Common myeloid progenitor, CD34-positive (primary cell): Measurements from ENCODE around the gene NELL1.

ENCODE experiments used
- CTCF ChIA-PET: fragments of 350-600 bp; sonication (Branson Sonifier 250); formaldehyde crosslinking; loops from one replicate; lab custom pipeline; 2021; ENCODE audit warnings: antibody characterized with exemption; lab: Charles Lee
- POLR2A ChIA-PET: fragments of 350-600 bp; sonication (Branson Sonifier 250); formaldehyde crosslinking; loops from one replicate; lab custom pipeline; 2021; ENCODE audit warnings: antibody characterized with exemption; lab: Charles Lee
- DNase-seq, 3 donors: peaks; one replicate each; pipeline versions ENCODE4 v3.0.0 to v3.0.0-alpha.2; 2013
- H3K27ac ChIP-seq, 2 experiments: 1 replicate in 1 of 2; 2 replicates in 1 of 2; pipeline ENCODE4 v1.7.0; 2013; ENCODE audit warnings: inconsistent platforms in 2 of 2, low read length in 2 of 2, mild to moderate bottlenecking in 2 of 2, low read depth in 1 of 2, moderate library complexity in 1 of 2; ENCODE audit not compliant: severe bottlenecking in 2 of 2, insufficient read depth in 1 of 2, poor library complexity in 1 of 2
- H3K27me3 ChIP-seq, 5 experiments: replicated peaks in 2 of 5; 1 replicate in 3 of 5; 2 replicates in 2 of 5; pipeline versions ENCODE4 v1.6.1 to v1.7.0; 2013; ENCODE audit warnings: low read length in 4 of 5, mild to moderate bottlenecking in 2 of 5, moderate library complexity in 2 of 5, inconsistent platforms in 1 of 5; ENCODE audit not compliant: insufficient read depth in 5 of 5, control insufficient read depth in 4 of 5
- H3K36me3 ChIP-seq, 4 experiments: 1 replicate in 2 of 4; 2 replicates in 2 of 4; pipeline versions ENCODE4 v1.6.1 to v1.7.0; 2013; ENCODE audit warnings: low read length in 3 of 4, control low read depth in 1 of 4, mild to moderate bottlenecking in 1 of 4; ENCODE audit not compliant: control insufficient read depth in 4 of 4, insufficient read depth in 4 of 4
- H3K4me1 ChIP-seq, 4 experiments: 1 replicate in 3 of 4; 2 replicates in 1 of 4; pipeline versions ENCODE4 v1.6.1 to v1.7.1; 2013; ENCODE audit warnings: low read length in 3 of 4, mild to moderate bottlenecking in 3 of 4, control low read depth in 1 of 4, inconsistent platforms in 1 of 4, moderate library complexity in 1 of 4; ENCODE audit not compliant: control insufficient read depth in 4 of 4, insufficient read depth in 4 of 4; ENCODE audit errors: control extremely low read depth in 1 of 4
- H3K4me3 ChIP-seq, 7 experiments: 1 replicate in 4 of 7; 2 replicates in 3 of 7; pipeline versions ENCODE4 v1.5.1 to v1.7.0; 2013; ENCODE audit warnings: mild to moderate bottlenecking in 7 of 7, low read length in 6 of 7, moderate library complexity in 6 of 7, inconsistent platforms in 2 of 7, low read depth in 2 of 7, control low read depth in 1 of 7; ENCODE audit not compliant: insufficient read depth in 4 of 7, control insufficient read depth in 1 of 7; ENCODE audit errors: extremely low read depth in 1 of 7
- H3K9me3 ChIP-seq, 5 experiments: 1 replicate in 4 of 5; 2 replicates in 1 of 5; pipeline versions ENCODE4 v1.6.1 to v1.7.1; 2013; ENCODE audit warnings: low read length in 4 of 5, mild to moderate bottlenecking in 2 of 5, inconsistent platforms in 1 of 5, low read depth in 1 of 5, moderate library complexity in 1 of 5; ENCODE audit not compliant: control insufficient read depth in 4 of 5, insufficient read depth in 2 of 5; ENCODE audit errors: control extremely low read depth in 1 of 5
- WGBS: methylation state at CpG from one replicate; pipeline ENCODE4 v1.1.5; 2013; ENCODE audit not compliant: insufficient coverage; 5-methylcytosine and 5-hydroxymethylcytosine counted together

NELL1 gene

DNA sequence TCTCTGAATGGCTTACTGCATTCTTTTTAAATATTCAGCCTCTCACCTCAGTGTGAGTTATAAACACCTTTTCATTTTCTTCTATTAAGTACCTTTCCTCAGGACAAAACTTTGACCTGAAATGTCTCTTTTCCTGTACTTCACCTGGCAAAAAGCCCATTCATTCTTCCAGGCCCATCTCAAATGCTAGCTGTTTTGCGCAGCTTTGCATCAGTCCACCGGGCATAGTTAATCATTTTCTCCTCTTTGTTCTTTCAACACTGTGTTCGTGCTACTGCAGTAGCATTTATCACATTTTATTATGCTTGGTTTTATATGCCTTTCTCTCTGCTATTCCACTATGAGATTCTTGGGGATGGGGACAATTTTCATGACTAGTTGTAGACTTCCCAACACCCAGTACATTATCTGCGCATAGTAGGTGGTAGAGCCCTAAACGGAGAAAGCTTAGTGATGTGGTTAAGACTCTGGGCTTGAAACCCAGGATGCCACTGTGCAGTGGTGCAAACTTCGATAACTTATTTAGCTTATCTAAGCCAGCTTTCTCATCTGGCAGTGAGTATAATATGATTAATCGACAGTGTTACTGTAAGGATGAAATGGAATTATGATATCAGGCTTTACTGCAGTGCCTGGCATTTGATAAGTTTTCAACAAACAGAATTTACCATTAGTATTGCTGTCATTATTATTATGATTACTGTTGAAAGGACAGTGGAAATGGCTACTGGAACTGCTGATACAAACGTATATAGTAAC, 695.7 kb downstream of the NELL1 start:
- H3K27ac ChIP-seq, result no peak overlapping the region
- no peak overlapping the region for H3K4me3 ChIP-seq
- no peaks in the 10 kb centered on the region for H3K27me3 ChIP-seq
- no peaks in the 10 kb centered on the region for H3K36me3 ChIP-seq
- no peak for DNase-seq
- POLR2A ChIA-PET, result no interaction called here
- no peaks in the 10 kb centered on the region for H3K9me3 ChIP-seq
- 94% methylated on average over 4 of the region's 8 CpGs for WGBS
- H3K4me1 ChIP-seq, result no peaks in the 10 kb centered on the region
- CTCF ChIA-PET, result no interaction called here

DNA sequence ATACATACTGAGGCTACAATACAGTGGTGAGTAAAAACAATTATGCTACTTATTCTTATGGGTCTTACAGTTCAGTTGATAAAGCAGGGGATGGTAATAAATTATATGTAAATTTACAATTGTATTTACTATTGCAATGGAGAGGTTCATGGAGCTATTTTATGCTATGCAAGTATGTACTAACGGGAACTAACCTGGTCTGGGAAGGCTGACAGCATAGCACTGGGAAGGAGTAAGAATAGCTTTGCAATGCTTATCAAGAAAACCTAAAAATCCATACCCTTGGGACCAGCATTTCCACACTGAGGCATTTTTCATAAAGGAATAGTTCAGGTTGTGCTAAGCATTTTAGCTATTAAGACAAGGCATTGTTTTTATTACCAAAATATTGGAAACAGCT, 700.6 kb downstream of the NELL1 start:
- POLR2A ChIA-PET, result no interaction called here
- no peaks in the 10 kb centered on the region for H3K27me3 ChIP-seq
- no peak overlapping the region for H3K27ac ChIP-seq
- whole genome bisulfite sequencing, result no CpG with 5 or more reads among the region's 1 CpG
- DNase-seq, result no peak
- CTCF ChIA-PET, result no interaction called here
- H3K4me3 ChIP-seq, result no peak overlapping the region
- no peaks in the 10 kb centered on the region for H3K4me1 ChIP-seq
- no peaks in the 10 kb centered on the region for H3K9me3 ChIP-seq
- H3K36me3 ChIP-seq, result no peaks in the 10 kb centered on the region

- no peak for DNase-seq
- Histone ChIP-seq H3K27me3 (no peaks in the 10 kb centered on the region), H3K4me3 (no peak overlapping the region), H3K36me3 (no peaks in the 10 kb centered on the region), H3K4me1 (no peaks in the 10 kb centered on the region), H3K9me3 (no peaks in the 10 kb centered on the region), H3K27ac (no peak overlapping the region)
- CTCF ChIA-PET, result no interaction called here
- 90% methylated on average over 2 of the region's 5 CpGs for WGBS
- POLR2A ChIA-PET, result no interaction called here
These were observed 701.7 kb downstream of the NELL1 start for GRCh38 chr11:21371044-21371443.

- H3K36me3 ChIP-seq, result no peaks in the 10 kb centered on the region
- H3K27me3 ChIP-seq, result no peaks in the 10 kb centered on the region
- POLR2A ChIA-PET, result no interaction called here
- H3K9me3 ChIP-seq, result peaks cover 0 to 2% (median 0%) of the 10 kb centered on the region in 5 experiments
- CTCF ChIA-PET, result no interaction called here
- H3K4me3 ChIP-seq, result no peak overlapping the region
- no peak overlapping the region for H3K27ac ChIP-seq
- H3K4me1 ChIP-seq, result no peaks in the 10 kb centered on the region
- DNase-seq, result no peak
- WGBS, result no CpG with 5 or more reads among the region's 1 CpG
These were observed 703.3 kb downstream of the NELL1 start for GRCh38 chr11:21372672-21373071.

DNA sequence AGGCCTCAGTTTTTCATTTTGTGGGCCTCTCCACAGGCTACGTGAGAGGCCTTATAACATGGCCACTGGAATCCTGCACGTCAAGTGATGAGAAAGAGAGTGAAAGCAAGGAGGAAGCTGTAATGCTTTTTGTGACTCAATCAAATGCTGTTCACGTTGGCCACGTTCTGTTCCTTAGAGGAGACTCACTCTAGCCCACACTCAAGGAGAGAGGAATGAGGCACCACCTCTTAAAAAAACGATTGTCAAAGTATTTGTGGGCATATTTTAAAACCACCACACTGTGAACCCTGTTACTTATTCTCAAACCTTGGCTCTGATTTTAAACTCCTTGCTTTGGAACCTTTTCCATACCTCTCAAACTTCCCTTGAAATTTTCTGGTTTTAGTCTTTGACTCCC, 705.0 kb downstream of the NELL1 start:
- Histone ChIP-seq H3K27ac (no peak overlapping the region), H3K4me3 (no peak overlapping the region), H3K36me3 (no peaks in the 10 kb centered on the region), H3K4me1 (no peaks in the 10 kb centered on the region), H3K27me3 (no peaks in the 10 kb centered on the region), H3K9me3 (peaks cover 0 to 2% (median 0%) of the 10 kb centered on the region in 5 experiments)
- DNase-seq, result no peak
- CTCF ChIA-PET, result no interaction called here
- POLR2A ChIA-PET, result no interaction called here
- 93% methylated on average over 5 of the region's 5 CpGs for WGBS

DNA sequence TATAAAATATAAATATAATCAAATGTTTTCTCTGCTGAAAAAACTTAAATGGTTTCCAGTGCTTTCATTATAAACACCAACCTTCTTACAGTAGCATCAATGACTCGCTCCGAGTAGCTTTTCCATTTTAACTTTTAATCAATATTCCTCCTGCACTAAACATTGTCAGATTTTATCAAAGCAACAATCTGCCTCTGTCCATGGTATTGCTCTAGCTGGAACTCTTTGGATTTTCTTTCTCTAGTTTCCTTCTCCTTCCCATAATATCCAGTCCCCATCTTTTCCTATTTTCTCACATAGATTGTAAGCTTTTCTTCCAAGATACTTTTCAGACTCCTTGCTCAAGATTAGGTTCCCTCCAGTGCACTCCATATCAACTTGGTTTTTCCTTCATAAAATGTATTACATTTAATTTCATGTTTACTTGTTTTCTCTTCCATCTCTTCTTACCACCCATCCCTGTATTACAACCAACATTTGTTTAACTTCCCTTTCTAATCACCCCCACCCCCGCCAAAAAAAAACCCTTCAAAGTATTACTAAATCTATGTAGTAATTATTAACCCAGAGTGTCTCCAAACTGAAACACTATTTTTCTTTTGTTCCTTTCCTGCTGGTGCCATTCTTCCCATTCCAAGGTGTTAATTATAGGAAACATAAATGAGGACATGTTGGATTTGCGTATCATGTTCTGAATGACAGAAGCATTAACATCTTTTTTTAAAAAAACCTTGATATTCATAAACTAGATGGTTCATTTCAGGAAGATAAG, 716.5 kb downstream of the NELL1 start:
- no peaks in the 10 kb centered on the region for H3K36me3 ChIP-seq
- H3K9me3 ChIP-seq, result no peaks in the 10 kb centered on the region
- 100% methylated on average over 2 of the region's 4 CpGs for WGBS
- no peak for DNase-seq
- no peaks in the 10 kb centered on the region for H3K27me3 ChIP-seq
- no peaks in the 10 kb centered on the region for H3K4me1 ChIP-seq
- no peak overlapping the region for H3K27ac ChIP-seq
- H3K4me3 ChIP-seq, result no peak overlapping the region
- CTCF ChIA-PET, result no interaction called here
- POLR2A ChIA-PET, result no interaction called here

DNA sequence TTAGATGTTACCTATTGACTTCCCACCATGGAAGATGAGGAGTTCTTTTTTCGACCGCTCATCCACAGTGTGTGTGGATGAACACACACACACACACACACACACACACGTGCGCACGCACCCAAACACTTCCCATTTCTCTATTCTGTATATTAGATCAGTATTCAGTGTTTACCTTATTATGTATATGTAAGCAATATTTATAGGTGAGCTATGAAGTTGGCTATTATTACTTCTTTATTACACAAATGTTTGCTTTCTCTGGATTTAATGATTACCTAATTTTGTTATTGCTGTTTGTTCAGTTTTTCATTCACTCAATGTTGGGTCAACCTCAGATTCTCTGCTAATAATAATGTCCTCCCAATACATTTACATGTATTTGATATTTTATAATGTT, 721.0 kb downstream of the NELL1 start:
- ChIA-PET POLR2A (no interaction called here), CTCF (no interaction called here)
- Histone ChIP-seq H3K27me3 (no peaks in the 10 kb centered on the region), H3K4me1 (no peaks in the 10 kb centered on the region), H3K9me3 (no peaks in the 10 kb centered on the region), H3K36me3 (no peaks in the 10 kb centered on the region), H3K4me3 (no peak overlapping the region), H3K27ac (no peak overlapping the region)
- no peak for DNase-seq
- whole genome bisulfite sequencing, result no CpG with 5 or more reads among the region's 5 CpGs
